HL-60 (cell line): ENCODE results near the gene SPINK1.

ENCODE experiments used
- DNase-seq, 2 experiments: peaks; one replicate each; pipeline ENCODE4 v3.0.0-alpha.2; 2010 to 2020; ENCODE audit warnings: low read depth in 1 of 2, low spot score in 1 of 2
- H3K27ac ChIP-seq: fragments of 250-450 bp; sonication (Bioruptor Pico); replicated peaks from 2 replicates; pipeline ENCODE4 v1.5.1; 2020; ENCODE audit warnings: mild to moderate bottlenecking, moderate library complexity
- H3K27me3 ChIP-seq: fragments of 250-450 bp; sonication (Bioruptor Pico); 2 replicates; pipeline ENCODE4 v1.5.1; 2021; ENCODE audit warnings: mild to moderate bottlenecking, moderate library complexity; ENCODE audit not compliant: insufficient read depth, poor library complexity, severe bottlenecking
- H3K4me3 ChIP-seq: replicated peaks from 2 replicates; pipeline ENCODE4 v1.5.1; 2011; ENCODE audit warnings: mild to moderate bottlenecking, control low read depth, low read length; ENCODE audit not compliant: insufficient read depth
- GABPA ChIP-seq: IDR thresholded peaks from 2 replicates; pipeline ENCODE4 v1.6.1; 2012; ENCODE audit warnings: low read depth
- POLR2AphosphoS5 ChIP-seq: IDR thresholded peaks from 2 replicates; pipeline ENCODE4 v1.6.1; 2012; ENCODE audit warnings: low read depth
- REST ChIP-seq: IDR thresholded peaks from 2 replicates; pipeline ENCODE4 v1.6.1; 2012; ENCODE audit warnings: low read depth; ENCODE audit not compliant: insufficient replicate concordance
- SPI1 ChIP-seq: IDR thresholded peaks from 2 replicates; pipeline ENCODE4 v1.6.1; 2012; ENCODE audit warnings: low read depth, mild to moderate bottlenecking, borderline replicate concordance
- long read RNA-seq: library from polyadenylated mRNA; unstranded; transcript quantifications from one replicate; pipeline ENCODE4 v2.0.0, GENCODE V29; 2020
- TF ChIP-seq, protein P1 (sequence below): IDR thresholded peaks from one replicate; pipeline ENCODE4 v1.5.1; 2011; ENCODE audit warnings: low read length, control low read depth, inconsistent platforms; ENCODE audit not compliant: insufficient read depth

The SPINK1 gene, protein sequence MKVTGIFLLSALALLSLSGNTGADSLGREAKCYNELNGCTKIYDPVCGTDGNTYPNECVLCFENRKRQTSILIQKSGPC
- long read RNA-seq, result 0 reads

DNA sequence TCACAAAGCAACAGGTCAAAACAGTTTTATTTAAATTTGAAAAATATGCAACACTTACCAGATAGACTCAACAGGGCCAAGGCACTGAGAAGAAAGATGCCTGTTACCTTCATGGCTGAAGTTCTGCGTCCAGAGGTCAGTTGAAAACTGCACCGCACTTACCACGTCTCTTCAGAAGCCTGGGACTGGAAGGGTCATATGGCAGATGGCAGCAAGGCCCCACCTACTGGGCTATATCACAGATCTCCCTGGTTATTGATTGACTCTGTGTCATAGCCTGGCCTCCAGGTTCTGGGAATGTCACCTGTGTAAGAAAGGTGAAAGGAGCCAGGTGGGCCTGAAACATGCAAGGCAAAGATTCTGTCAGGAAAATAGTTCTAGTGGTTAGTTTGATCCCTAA, at the start of gene SPINK1:
SPINK1 (minus strand) TSS at position 207 of the 400 bp plus-strand sequence; CDS start at position 113, 94 bp downstream.
- no peak for TF ChIP-seq SPI1
- TF ChIP-seq, protein P1, sequence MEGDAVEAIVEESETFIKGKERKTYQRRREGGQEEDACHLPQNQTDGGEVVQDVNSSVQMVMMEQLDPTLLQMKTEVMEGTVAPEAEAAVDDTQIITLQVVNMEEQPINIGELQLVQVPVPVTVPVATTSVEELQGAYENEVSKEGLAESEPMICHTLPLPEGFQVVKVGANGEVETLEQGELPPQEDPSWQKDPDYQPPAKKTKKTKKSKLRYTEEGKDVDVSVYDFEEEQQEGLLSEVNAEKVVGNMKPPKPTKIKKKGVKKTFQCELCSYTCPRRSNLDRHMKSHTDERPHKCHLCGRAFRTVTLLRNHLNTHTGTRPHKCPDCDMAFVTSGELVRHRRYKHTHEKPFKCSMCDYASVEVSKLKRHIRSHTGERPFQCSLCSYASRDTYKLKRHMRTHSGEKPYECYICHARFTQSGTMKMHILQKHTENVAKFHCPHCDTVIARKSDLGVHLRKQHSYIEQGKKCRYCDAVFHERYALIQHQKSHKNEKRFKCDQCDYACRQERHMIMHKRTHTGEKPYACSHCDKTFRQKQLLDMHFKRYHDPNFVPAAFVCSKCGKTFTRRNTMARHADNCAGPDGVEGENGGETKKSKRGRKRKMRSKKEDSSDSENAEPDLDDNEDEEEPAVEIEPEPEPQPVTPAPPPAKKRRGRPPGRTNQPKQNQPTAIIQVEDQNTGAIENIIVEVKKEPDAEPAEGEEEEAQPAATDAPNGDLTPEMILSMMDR, result no peak
- Histone ChIP-seq H3K27ac (no peak within 1 kb of the TSS), H3K27me3 (peaks cover 5% of the 10 kb centered on the region), H3K4me3 (no peak within 1 kb of the TSS)
- DNase-seq, result no peak

DNA sequence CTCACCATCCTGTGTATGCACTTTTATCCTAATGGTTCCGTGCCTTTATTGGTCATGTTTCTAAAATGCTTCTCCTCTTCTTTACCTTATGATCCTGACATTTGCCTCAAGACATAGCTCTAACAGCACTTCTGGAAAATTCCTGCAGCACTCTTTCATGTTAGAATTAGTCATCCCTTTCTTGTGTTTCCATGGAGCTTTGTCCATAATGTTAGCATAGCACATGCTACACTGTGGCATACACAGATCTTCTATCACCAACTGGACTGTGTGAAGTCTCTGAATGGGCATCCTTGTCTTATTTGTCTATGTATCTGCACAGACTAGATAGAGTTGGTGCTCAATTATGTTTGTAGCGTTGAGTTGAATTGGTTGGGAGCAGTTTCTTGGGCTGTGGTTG, 49.0 kb upstream of the SPINK1 start:
- no peak for DNase-seq
- Histone ChIP-seq H3K27ac (no peak overlapping the region), H3K27me3 (peaks cover 11% of the 10 kb centered on the region), H3K4me3 (no peak overlapping the region)
- TF ChIP-seq, protein P1, result no peak
- no peak for TF ChIP-seq POLR2AphosphoS5
- no peak for TF ChIP-seq GABPA
- no peak for TF ChIP-seq SPI1
- no peak for TF ChIP-seq REST

DNA sequence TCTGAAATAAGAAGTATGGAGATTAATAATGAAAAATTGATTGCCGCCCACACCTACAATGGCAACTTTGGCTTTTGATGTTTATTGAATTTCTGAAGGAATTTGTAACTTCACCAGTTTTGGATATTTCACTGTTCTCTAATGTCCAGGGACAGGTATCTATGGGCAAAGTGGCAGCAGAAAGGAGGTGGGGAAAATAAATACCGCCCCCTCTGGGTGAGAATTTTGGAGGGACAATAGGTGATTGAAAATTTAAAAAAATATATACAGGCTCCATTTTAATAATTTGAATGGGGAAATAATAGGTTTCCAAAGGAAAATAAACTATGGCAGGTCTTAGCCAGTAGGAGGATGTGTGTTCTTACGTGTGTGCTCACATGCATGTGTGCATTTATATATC, 48.3 kb upstream of the SPINK1 start:
- H3K4me3 ChIP-seq, result no peak overlapping the region

More for the DNA sequence above, 48.3 kb upstream of the SPINK1 start:
- no peak overlapping the region for H3K27ac ChIP-seq
- TF ChIP-seq REST (no peak), SPI1 (no peak), GABPA (no peak), POLR2AphosphoS5 (no peak)
- TF ChIP-seq, protein P1, result no peak
- DNase-seq, result no peak
- peaks cover 9% of the 10 kb centered on the region for H3K27me3 ChIP-seq
